Stimulated activated CD4-positive, alpha-beta T cell treated with anti-CD3 and anti-CD28 coated beads, Interleukin-4, amount 100 ng/mL, for 24 hours (primary cell): ENCODE measurements around the gene RSPH6A.
"Not testable (repeated sequence)": the region's sequence is repeated elsewhere in the genome, so short reads cannot be mapped to it uniquely, and the experiment has no call there.

Experiments
- DNase-seq: peaks from one replicate; pipeline ENCODE4 v3.0.0-alpha.2; 2020

RSPH6A gene

GRCh38 chr19:45799541-45799940 lies 15.6 kb downstream of the RSPH6A start:
- not testable (repeated sequence) for DNase-seq

- DNase-seq, result peak; percentile 64
These were observed 16.1 kb downstream of the RSPH6A start for GRCh38 chr19:45798995-45799517.

- DNase-seq, result no peak
These were observed 20.5 kb downstream of the RSPH6A start for GRCh38 chr19:45794627-45795026.

GRCh38 chr19:45793876-45794275 lies 21.2 kb downstream of the RSPH6A start:
- no peak for DNase-seq

GRCh38 chr19:45793178-45793564 lies 21.9 kb downstream of the RSPH6A start:
- DNase-seq, result no peak

- DNase-seq, result peak; percentile 100
These were observed 22.5 kb downstream of the RSPH6A start, which contains the start of gene DMWD for GRCh38 chr19:45792470-45793177. Gene DMWD (minus strand): TSS chr19:45792845. CDS start chr19:45792756, 89 bp downstream.

- peak; percentile 28 for DNase-seq
These were observed 23.2 kb downstream of the RSPH6A start for GRCh38 chr19:45791744-45792469.

GRCh38 chr19:45790942-45791341 lies 24.2 kb downstream of the RSPH6A start:
- no peak for DNase-seq

- DNase-seq, result no peak
These were observed 25.9 kb downstream of the RSPH6A start for GRCh38 chr19:45789035-45789786.

GRCh38 chr19:45786533-45786894 lies 28.6 kb downstream of the RSPH6A start:
- no peak for DNase-seq

- no peak for DNase-seq
These were observed 29.2 kb downstream of the RSPH6A start for GRCh38 chr19:45785781-45786532.

GRCh38 chr19:45785097-45785496 lies 30.0 kb downstream of the RSPH6A start:
- DNase-seq, result no peak

- DNase-seq, result no peak
These were observed 31.0 kb downstream of the RSPH6A start for GRCh38 chr19:45784096-45784495.

- no peak for DNase-seq
These were observed 32.0 kb downstream of the RSPH6A start for GRCh38 chr19:45782820-45783785.

GRCh38 chr19:45782162-45782691 lies 32.9 kb downstream of the RSPH6A start, which contains the start of gene DMPK:
Gene DMPK (minus strand): TSS chr19:45782490. CDS start chr19:45782352, 138 bp downstream.
- DNase-seq, result no peak

- DNase-seq, result no peak
These were observed 33.6 kb downstream of the RSPH6A start for GRCh38 chr19:45781214-45782161.

GRCh38 chr19:45780448-45781213 lies 34.5 kb downstream of the RSPH6A start:
- no peak for DNase-seq

- DNase-seq, result no peak
These were observed 35.0 kb downstream of the RSPH6A start for GRCh38 chr19:45780146-45780447.
